ENCODE data around the gene MMRN1.

DNA sequence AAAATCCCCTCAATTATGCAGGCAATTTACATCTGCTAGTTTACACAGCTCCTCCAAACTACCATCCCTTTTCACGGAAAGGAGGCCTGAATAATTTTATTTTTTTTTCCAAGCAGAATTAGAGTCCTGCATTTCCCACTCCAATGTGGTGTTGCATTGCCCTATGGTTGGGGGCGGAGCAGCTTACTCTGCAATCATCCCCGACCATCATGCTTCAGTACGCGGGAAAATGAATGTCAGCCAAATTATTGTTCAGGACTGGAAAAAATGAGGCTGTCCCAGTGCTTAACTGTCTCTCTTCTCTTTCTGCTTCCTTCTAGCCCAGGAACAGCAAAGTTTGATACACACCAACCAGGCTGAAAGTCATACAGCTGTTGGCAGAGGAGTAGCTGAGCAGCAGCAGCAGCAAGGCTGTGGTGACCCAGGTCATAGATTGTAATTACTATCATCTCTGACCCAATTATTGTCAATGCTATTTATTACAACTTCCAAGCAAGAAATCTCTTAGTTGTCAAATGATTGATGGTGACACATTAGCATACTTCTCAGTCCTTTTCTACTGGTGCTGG lies 28.3 kb downstream of the MMRN1 start:
- no peak for TF ChIP-seq POLR2A (IDR thresholded peaks at IDR 0.05)
- TF ChIP-seq, protein P1, sequence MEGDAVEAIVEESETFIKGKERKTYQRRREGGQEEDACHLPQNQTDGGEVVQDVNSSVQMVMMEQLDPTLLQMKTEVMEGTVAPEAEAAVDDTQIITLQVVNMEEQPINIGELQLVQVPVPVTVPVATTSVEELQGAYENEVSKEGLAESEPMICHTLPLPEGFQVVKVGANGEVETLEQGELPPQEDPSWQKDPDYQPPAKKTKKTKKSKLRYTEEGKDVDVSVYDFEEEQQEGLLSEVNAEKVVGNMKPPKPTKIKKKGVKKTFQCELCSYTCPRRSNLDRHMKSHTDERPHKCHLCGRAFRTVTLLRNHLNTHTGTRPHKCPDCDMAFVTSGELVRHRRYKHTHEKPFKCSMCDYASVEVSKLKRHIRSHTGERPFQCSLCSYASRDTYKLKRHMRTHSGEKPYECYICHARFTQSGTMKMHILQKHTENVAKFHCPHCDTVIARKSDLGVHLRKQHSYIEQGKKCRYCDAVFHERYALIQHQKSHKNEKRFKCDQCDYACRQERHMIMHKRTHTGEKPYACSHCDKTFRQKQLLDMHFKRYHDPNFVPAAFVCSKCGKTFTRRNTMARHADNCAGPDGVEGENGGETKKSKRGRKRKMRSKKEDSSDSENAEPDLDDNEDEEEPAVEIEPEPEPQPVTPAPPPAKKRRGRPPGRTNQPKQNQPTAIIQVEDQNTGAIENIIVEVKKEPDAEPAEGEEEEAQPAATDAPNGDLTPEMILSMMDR (IDR thresholded peaks at IDR 0.05): no peak

Measured in lower leg skin (tissue), 3 donors.